ENCODE results near the gene ZNF547. TPM values are rescaled to one million over a fixed set of nuclear protein-coding genes. Genes with fewer than 3 reads are reported as not detected.
A peak's percentile ranks its signal among the peaks of the same experiment; 100 is the strongest.

Gene ZNF547
- total and polyA plus RNA-seq, 4 donors: 1.4 to 4.2 (median 2.2) TPM

DNA sequence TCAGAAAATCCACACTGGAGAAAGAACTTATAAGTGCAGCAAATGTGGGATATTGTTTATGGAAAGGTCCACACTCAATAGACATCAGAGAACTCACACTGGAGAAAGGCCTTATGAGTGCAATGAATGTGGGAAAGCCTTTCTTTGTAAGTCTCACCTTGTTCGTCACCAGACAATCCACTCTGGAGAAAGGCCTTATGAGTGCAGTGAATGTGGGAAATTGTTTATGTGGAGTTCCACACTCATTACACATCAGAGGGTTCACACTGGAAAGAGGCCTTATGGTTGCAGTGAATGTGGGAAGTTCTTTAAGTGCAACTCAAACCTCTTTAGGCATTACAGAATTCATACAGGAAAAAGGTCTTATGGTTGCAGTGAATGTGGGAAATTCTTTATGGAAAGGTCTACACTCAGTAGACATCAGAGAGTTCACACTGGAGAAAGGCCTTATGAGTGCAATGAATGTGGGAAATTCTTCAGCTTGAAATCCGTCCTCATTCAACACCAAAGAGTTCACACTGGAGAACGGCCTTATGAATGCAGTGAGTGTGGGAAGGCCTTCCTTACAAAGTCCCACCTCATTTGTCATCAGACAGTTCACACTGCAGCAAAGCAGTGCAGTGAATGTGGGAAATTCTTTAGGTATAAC is 14.3 kb downstream of the ZNF547 start:
- no peaks in the 10 kb centered on the region for H3K4me1 ChIP-seq (ENCODE audit: control insufficient read depth in 5 of 5, insufficient read depth in 5 of 5, low read length in 5 of 5)
- H3K9me3 ChIP-seq (ENCODE audit: control insufficient read depth in 4 of 4, insufficient read depth in 3 of 4, low read length in 3 of 4): peaks cover 6 to 38% (median 8%) of the 10 kb centered on the region in 4 donors
- DNase-seq (no peak), ATAC-seq (ENCODE audit: insufficient read depth, low FRiP score) (no peak)
- WGBS, 2 donors: 93 to 95% methylated on average over 3 of the region's 3 CpGs
- H3K27me3 ChIP-seq (ENCODE audit: control insufficient read depth in 3 of 3, insufficient read depth in 3 of 3, low read length in 2 of 3): no peaks in the 10 kb centered on the region
- no peak overlapping the region for H3K4me3 ChIP-seq
- TF ChIP-seq, protein P1, sequence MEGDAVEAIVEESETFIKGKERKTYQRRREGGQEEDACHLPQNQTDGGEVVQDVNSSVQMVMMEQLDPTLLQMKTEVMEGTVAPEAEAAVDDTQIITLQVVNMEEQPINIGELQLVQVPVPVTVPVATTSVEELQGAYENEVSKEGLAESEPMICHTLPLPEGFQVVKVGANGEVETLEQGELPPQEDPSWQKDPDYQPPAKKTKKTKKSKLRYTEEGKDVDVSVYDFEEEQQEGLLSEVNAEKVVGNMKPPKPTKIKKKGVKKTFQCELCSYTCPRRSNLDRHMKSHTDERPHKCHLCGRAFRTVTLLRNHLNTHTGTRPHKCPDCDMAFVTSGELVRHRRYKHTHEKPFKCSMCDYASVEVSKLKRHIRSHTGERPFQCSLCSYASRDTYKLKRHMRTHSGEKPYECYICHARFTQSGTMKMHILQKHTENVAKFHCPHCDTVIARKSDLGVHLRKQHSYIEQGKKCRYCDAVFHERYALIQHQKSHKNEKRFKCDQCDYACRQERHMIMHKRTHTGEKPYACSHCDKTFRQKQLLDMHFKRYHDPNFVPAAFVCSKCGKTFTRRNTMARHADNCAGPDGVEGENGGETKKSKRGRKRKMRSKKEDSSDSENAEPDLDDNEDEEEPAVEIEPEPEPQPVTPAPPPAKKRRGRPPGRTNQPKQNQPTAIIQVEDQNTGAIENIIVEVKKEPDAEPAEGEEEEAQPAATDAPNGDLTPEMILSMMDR (IDR thresholded peaks at IDR 0.05; ENCODE audit: control extremely low read depth, extremely low read depth): no peak
- H3K27ac ChIP-seq (ENCODE audit: low read depth in 1 of 2, low read length in 1 of 2): no peak overlapping the region
- no peak overlapping the region for H3K9ac ChIP-seq (ENCODE audit: insufficient read depth in 1 of 2, low read length in 2 of 2)
- H3K36me3 ChIP-seq (ENCODE audit: control insufficient read depth in 4 of 4, insufficient read depth in 4 of 4, low read length in 4 of 4): peaks cover 21 to 29% (median 27%) of the 10 kb centered on the region in 4 donors

DNA sequence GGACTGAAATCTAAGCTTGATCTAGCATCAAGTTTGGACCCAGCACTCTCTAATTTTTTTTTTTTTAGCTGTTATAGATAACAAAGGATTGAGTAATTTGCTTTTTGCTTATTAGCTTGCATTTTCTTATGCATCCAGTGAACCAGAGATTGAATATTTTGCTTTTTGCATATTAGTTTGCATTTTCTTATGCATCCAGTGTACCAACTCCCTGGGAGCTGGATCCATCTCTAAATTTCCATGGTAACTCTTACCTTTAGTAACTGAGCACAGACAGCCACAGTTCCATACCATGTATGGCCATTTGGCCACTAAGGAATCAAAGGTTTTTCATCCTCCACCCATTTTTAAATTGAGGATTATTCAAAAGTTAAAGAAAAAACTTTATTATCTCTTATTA is 17.6 kb downstream of the ZNF547 start:
- Histone ChIP-seq H3K4me1 (ENCODE audit: control insufficient read depth in 5 of 5, insufficient read depth in 5 of 5, low read length in 5 of 5) (no peaks in the 10 kb centered on the region), H3K9ac (ENCODE audit: insufficient read depth in 1 of 2, low read length in 2 of 2) (no peak overlapping the region), H3K27me3 (ENCODE audit: control insufficient read depth in 3 of 3, insufficient read depth in 3 of 3, low read length in 2 of 3) (no peaks in the 10 kb centered on the region), H3K36me3 (ENCODE audit: control insufficient read depth in 4 of 4, insufficient read depth in 4 of 4, low read length in 4 of 4) (peaks cover 13 to 19% (median 16%) of the 10 kb centered on the region in 4 donors), H3K9me3 (ENCODE audit: control insufficient read depth in 4 of 4, insufficient read depth in 3 of 4, low read length in 3 of 4) (peaks cover 6 to 19% (median 8%) of the 10 kb centered on the region in 4 donors), H3K4me3 (no peak overlapping the region), H3K27ac (ENCODE audit: low read depth in 1 of 2, low read length in 1 of 2) (no peak overlapping the region)
- ATAC-seq (ENCODE audit: insufficient read depth, low FRiP score) (no peak), DNase-seq (no peak)
- TF ChIP-seq, protein P1 (IDR thresholded peaks at IDR 0.05; ENCODE audit: control extremely low read depth, extremely low read depth): no peak

DNA sequence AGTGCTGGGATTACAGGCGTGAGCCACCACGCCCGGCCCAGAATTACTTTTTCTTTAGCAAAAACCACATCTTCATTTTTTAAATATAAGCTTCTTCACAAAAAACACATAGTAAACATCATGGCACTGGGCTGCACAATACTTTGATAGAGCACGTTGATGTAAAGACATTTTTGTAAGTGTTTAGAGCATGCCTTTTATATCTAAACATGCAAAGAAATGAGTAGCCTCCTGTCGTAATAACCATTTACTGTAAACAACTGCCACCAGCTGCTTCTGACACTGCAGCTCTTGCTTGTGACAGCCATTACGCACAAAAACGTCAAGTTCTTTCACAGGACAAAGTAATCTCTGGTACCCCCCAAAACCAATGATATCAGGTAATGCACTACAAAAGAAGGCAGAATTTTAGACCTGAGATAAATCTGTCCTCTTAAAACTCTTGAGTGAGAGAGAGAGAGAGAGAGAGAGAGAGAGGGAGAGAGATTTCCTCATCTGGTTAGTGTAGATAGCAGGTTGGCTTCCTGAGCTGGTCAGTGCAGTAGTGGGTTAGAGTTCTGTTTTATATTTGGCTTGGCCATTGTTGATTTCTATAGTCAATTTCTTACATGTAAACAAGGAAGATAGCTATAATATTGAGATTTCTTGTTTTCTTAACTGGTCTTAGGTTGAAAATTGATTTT is 19.6 kb downstream of the ZNF547 start:
- Histone ChIP-seq H3K27me3 (ENCODE audit: control insufficient read depth in 3 of 3, insufficient read depth in 3 of 3, low read length in 2 of 3) (no peaks in the 10 kb centered on the region), H3K36me3 (ENCODE audit: control insufficient read depth in 4 of 4, insufficient read depth in 4 of 4, low read length in 4 of 4) (peaks cover 3 to 6% (median 5%) of the 10 kb centered on the region in 4 donors), H3K9me3 (ENCODE audit: control insufficient read depth in 4 of 4, insufficient read depth in 3 of 4, low read length in 3 of 4) (peaks cover 0 to 8% (median 1%) of the 10 kb centered on the region in 4 donors), H3K9ac (ENCODE audit: insufficient read depth in 1 of 2, low read length in 2 of 2) (no peak overlapping the region), H3K4me3 (no peak overlapping the region), H3K27ac (ENCODE audit: low read depth in 1 of 2, low read length in 1 of 2) (no peak overlapping the region), H3K4me1 (ENCODE audit: control insufficient read depth in 5 of 5, insufficient read depth in 5 of 5, low read length in 5 of 5) (no peaks in the 10 kb centered on the region)
- TF ChIP-seq, protein P1 (IDR thresholded peaks at IDR 0.05; ENCODE audit: control extremely low read depth, extremely low read depth): no peak
- ATAC-seq (ENCODE audit: insufficient read depth, low FRiP score): no peak
- DNase-seq: peak in 1 of 3 donors; percentile 15
- 78 to 80% methylated on average over 7 of the region's 7 CpGs for WGBS, 2 donors

Measured in lung (tissue), 12 donors.